Neuronal stem cell (in vitro differentiated cells): ENCODE results near the gene TAS2R46.
"Not testable (repeated sequence)": the region's sequence is repeated elsewhere in the genome, so short reads cannot be mapped to it uniquely, and the experiment has no call there.

Experiments
- DNase-seq: peaks from one replicate; pipeline ENCODE4 v3.0.0-alpha.2; 2013; ENCODE audit warnings: low spot score
- H2AFZ ChIP-seq: one replicate; pipeline ENCODE4 v1.6.1; 2013; ENCODE audit warnings: mild to moderate bottlenecking, low read length, inconsistent platforms
- H2AK5ac ChIP-seq: 2 replicates; pipeline ENCODE4 v1.6.1; 2013; ENCODE audit warnings: low read depth, mild to moderate bottlenecking, inconsistent platforms, low read length, moderate library complexity, mixed read lengths
- H2BK120ac ChIP-seq: 2 replicates; pipeline ENCODE4 v1.6.1; 2013; ENCODE audit warnings: low read depth, mild to moderate bottlenecking, inconsistent platforms, low read length, moderate library complexity, mixed read lengths
- H2BK12ac ChIP-seq: one replicate; pipeline ENCODE4 v1.6.1; 2013; ENCODE audit warnings: low read length, inconsistent platforms
- H2BK15ac ChIP-seq: 2 replicates; pipeline ENCODE4 v1.6.1; 2013; ENCODE audit warnings: mild to moderate bottlenecking, low read length, inconsistent platforms, mixed read lengths
- H2BK5ac ChIP-seq: one replicate; pipeline ENCODE4 v1.6.1; 2013; ENCODE audit warnings: inconsistent platforms, mild to moderate bottlenecking, low read length, moderate library complexity
- H3K14ac ChIP-seq: one replicate; pipeline ENCODE4 v1.6.1; 2013; ENCODE audit warnings: low read length, inconsistent platforms
- H3K18ac ChIP-seq: 2 replicates; pipeline ENCODE4 v1.6.1; 2013; ENCODE audit warnings: low read length, inconsistent platforms
- H3K23ac ChIP-seq: 2 replicates; pipeline ENCODE4 v1.6.1; 2013; ENCODE audit warnings: low read depth, mild to moderate bottlenecking, mixed read lengths, low read length, inconsistent platforms; ENCODE audit not compliant: poor library complexity
- H3K27ac ChIP-seq: replicated peaks from 3 replicates; pipeline ENCODE4 v1.5.1; 2013; ENCODE audit warnings: low read length, inconsistent platforms
- H3K27me3 ChIP-seq, 3 experiments: 2 replicates each; pipeline ENCODE4 v1.6.1; 2013; ENCODE audit warnings: low read length in 3 of 3, mild to moderate bottlenecking in 2 of 3, inconsistent platforms in 1 of 3, low read depth in 1 of 3, mixed read lengths in 1 of 3, moderate library complexity in 1 of 3; ENCODE audit not compliant: control insufficient read depth in 3 of 3, insufficient read depth in 3 of 3
- H3K36me3 ChIP-seq, 2 donors: replicated peaks in 1 of 2; 2 replicates each; pipeline ENCODE4 v1.6.1; 2013; ENCODE audit warnings: low read length in 2 of 2; ENCODE audit not compliant: control insufficient read depth in 2 of 2, insufficient read depth in 2 of 2
- H3K4ac ChIP-seq: 2 replicates; pipeline ENCODE4 v1.6.1; 2013; ENCODE audit warnings: inconsistent platforms, mild to moderate bottlenecking, low read length, moderate library complexity
- H3K4me1 ChIP-seq, 2 donors: 1 replicate in 1 of 2; 2 replicates in 1 of 2; pipeline ENCODE4 v1.6.1; 2013; ENCODE audit warnings: low read length in 2 of 2, low read depth in 1 of 2; ENCODE audit not compliant: control insufficient read depth in 2 of 2, insufficient read depth in 1 of 2
- H3K4me2 ChIP-seq: one replicate; pipeline ENCODE4 v1.6.1; 2013; ENCODE audit warnings: mild to moderate bottlenecking, low read length, inconsistent platforms; ENCODE audit not compliant: insufficient read depth, poor library complexity, severe bottlenecking
- H3K4me3 ChIP-seq, 2 donors: 2 replicates each; pipeline ENCODE4 v1.5.1; 2013; ENCODE audit warnings: low read length in 2 of 2, mild to moderate bottlenecking in 2 of 2, inconsistent platforms in 1 of 2, moderate library complexity in 1 of 2
- H3K79me1 ChIP-seq: one replicate; pipeline ENCODE4 v1.6.1; 2013; ENCODE audit warnings: low read depth, mild to moderate bottlenecking, inconsistent platforms, low read length, moderate library complexity
- H3K9ac ChIP-seq: one replicate; pipeline ENCODE4 v1.6.1; 2013; ENCODE audit warnings: mild to moderate bottlenecking, low read depth, low read length, inconsistent platforms; ENCODE audit not compliant: poor library complexity
- H3K9me3 ChIP-seq, 2 donors: replicated peaks in 1 of 2; 2 replicates each; pipeline versions ENCODE3 to v1.6.1; 2013; ENCODE audit warnings: low read length in 2 of 2, mild to moderate bottlenecking in 2 of 2, inconsistent platforms in 1 of 2, low read depth in 1 of 2, mixed read lengths in 1 of 2, moderate library complexity in 1 of 2; ENCODE audit not compliant: control insufficient read depth in 2 of 2, insufficient read depth in 1 of 2
- H4K8ac ChIP-seq: one replicate; pipeline ENCODE4 v1.6.1; 2013; ENCODE audit warnings: low read depth, mild to moderate bottlenecking, inconsistent platforms, low read length, moderate library complexity
- H4K91ac ChIP-seq: one replicate; pipeline ENCODE4 v1.6.1; 2013; ENCODE audit warnings: low read length, low read depth, mild to moderate bottlenecking, inconsistent platforms; ENCODE audit not compliant: poor library complexity
- WGBS, 2 donors: extraction: QIAGEN DNeasy Blood & Tissue Kit; methylation state at CpG; one replicate each; pipeline ENCODE4 v1.1.7; 2013; ENCODE audit warnings: missing lambda C conversion rate in 2 of 2, mixed read lengths in 1 of 2; ENCODE audit not compliant: insufficient read length in 2 of 2, insufficient replicate concordance in 1 of 2; ENCODE audit errors: extremely low coverage in 2 of 2; 5-methylcytosine and 5-hydroxymethylcytosine counted together

Gene TAS2R46

GRCh38 chr12:11033959-11034358, 28.1 kb downstream of the TAS2R46 start:
- not testable (repeated sequence) for H4K8ac ChIP-seq, H3K4me3 ChIP-seq, H3K27me3 ChIP-seq, H3K4ac ChIP-seq, H3K79me1 ChIP-seq, H2BK15ac ChIP-seq, H2BK5ac ChIP-seq, DNase-seq, H3K18ac ChIP-seq, H3K27ac ChIP-seq, H2BK120ac ChIP-seq, H2BK12ac ChIP-seq, H3K4me1 ChIP-seq, H2AK5ac ChIP-seq, H3K23ac ChIP-seq, H4K91ac ChIP-seq, H3K9ac ChIP-seq, H3K14ac ChIP-seq, H3K9me3 ChIP-seq, H2AFZ ChIP-seq, H3K4me2 ChIP-seq
- peaks cover 2 to 16% of the 10 kb centered on the region in 2 donors for H3K36me3 ChIP-seq
- no CpG with 5 or more reads among the region's 3 CpGs for WGBS, 2 donors

GRCh38 chr12:11031307-11031706, 30.8 kb downstream of the TAS2R46 start, which contains the start of gene TAS2R31:
TSS of gene TAS2R31 (minus strand) at chr12:11031407. CDS start at chr12:11031335, 72 bp downstream.
- DNase-seq = no peak
- Histone ChIP-seq H3K14ac (no peak within 1 kb of the TSS), H2BK120ac (no peak within 1 kb of the TSS), H4K91ac (no peak within 1 kb of the TSS), H3K4me3 (no peak within 1 kb of the TSS), H3K27me3 (no peaks in the 10 kb centered on the region), H2BK15ac (no peak within 1 kb of the TSS), H3K79me1 (no peaks in the 10 kb centered on the region), H3K4ac (no peak within 1 kb of the TSS), H3K4me1 (no peaks in the 10 kb centered on the region), H2AFZ (no peak within 1 kb of the TSS), H3K9me3 (peaks cover 0 to 9% of the 10 kb centered on the region in 2 donors), H3K27ac (no peak within 1 kb of the TSS), H2BK12ac (no peak within 1 kb of the TSS), H3K9ac (no peak within 1 kb of the TSS), H4K8ac (no peak within 1 kb of the TSS), H3K4me2 (no peak within 1 kb of the TSS), H2AK5ac (no peak within 1 kb of the TSS), H3K18ac (no peak within 1 kb of the TSS), H3K36me3 (peaks cover 2 to 29% of the 10 kb centered on the region in 2 donors), H2BK5ac (no peak within 1 kb of the TSS), H3K23ac (no peak within 1 kb of the TSS)
- WGBS, 2 donors = no CpG with 5 or more reads among the region's 6 CpGs

- Histone ChIP-seq H3K9me3 (peaks cover 0 to 16% of the 10 kb centered on the region in 2 donors), H2AFZ (no peak overlapping the region), H4K91ac (no peak overlapping the region), H2BK5ac (no peak overlapping the region), H3K36me3 (peaks cover 2 to 28% of the 10 kb centered on the region in 2 donors), H2BK120ac (no peak overlapping the region), H3K4ac (no peak overlapping the region), H3K14ac (no peak overlapping the region), H3K23ac (no peak overlapping the region), H3K4me1 (no peaks in the 10 kb centered on the region), H3K9ac (no peak overlapping the region), H2BK15ac (no peak overlapping the region), H3K18ac (no peak overlapping the region), H4K8ac (no peak overlapping the region), H3K27ac (no peak overlapping the region), H3K79me1 (no peaks in the 10 kb centered on the region), H3K4me3 (no peak overlapping the region), H3K4me2 (no peak overlapping the region), H3K27me3 (no peaks in the 10 kb centered on the region), H2AK5ac (no peak overlapping the region), H2BK12ac (no peak overlapping the region)
- no CpG with 5 or more reads among the region's 6 CpGs for WGBS, 2 donors
- DNase-seq = no peak
These were observed 36.0 kb downstream of the TAS2R46 start for GRCh38 chr12:11026118-11026517.

- Histone ChIP-seq H3K14ac (no peak overlapping the region), H2BK15ac (no peak overlapping the region), H3K36me3 (peaks cover 2 to 28% of the 10 kb centered on the region in 2 donors), H3K4me2 (no peak overlapping the region), H2AFZ (no peak overlapping the region), H3K18ac (no peak overlapping the region), H3K4me3 (no peak overlapping the region), H2BK12ac (no peak overlapping the region), H3K23ac (no peak overlapping the region), H3K9ac (no peak overlapping the region), H2BK5ac (no peak overlapping the region), H3K4me1 (no peaks in the 10 kb centered on the region), H2AK5ac (no peak overlapping the region), H3K9me3 (peaks cover 0 to 16% of the 10 kb centered on the region in 2 donors), H3K27me3 (no peaks in the 10 kb centered on the region), H4K91ac (no peak overlapping the region), H3K4ac (no peak overlapping the region), H2BK120ac (no peak overlapping the region), H3K27ac (no peak overlapping the region), H4K8ac (no peak overlapping the region), H3K79me1 (no peaks in the 10 kb centered on the region)
- WGBS, 2 donors = no CpG with 5 or more reads among the region's 2 CpGs
- no peak for DNase-seq
These were observed 38.7 kb downstream of the TAS2R46 start for GRCh38 chr12:11023387-11023786.
